Hepatocyte (in vitro differentiated cells): ENCODE results near the gene TPM4. TPM values are rescaled to one million over a fixed set of nuclear protein-coding genes. Genes with fewer than 3 reads are reported as not detected.

Experiments
- DNase-seq: peaks from one replicate; pipeline ENCODE4 v3.0.0-alpha.2; 2016; ENCODE audit warnings: low spot score
- H2AFZ ChIP-seq: fragments of 200-600 bp; sonication (generic); 2 replicates; pipeline ENCODE4 v1.6.0; 2016; ENCODE audit warnings: antibody characterized with exemption, mild to moderate bottlenecking
- H3K27ac ChIP-seq: fragments of 200-600 bp; sonication (generic); 2 replicates; pipeline ENCODE4 v1.5.1; 2016; ENCODE audit warnings: mild to moderate bottlenecking
- H3K27me3 ChIP-seq: fragments of 200-600 bp; sonication (generic); 2 replicates; pipeline ENCODE4 v1.6.1; 2016
- H3K36me3 ChIP-seq: fragments of 200-600 bp; sonication (generic); replicated peaks from 2 replicates; pipeline ENCODE4 v1.5.1; 2016; ENCODE audit warnings: low read depth; ENCODE audit not compliant: insufficient read depth
- H3K4me1 ChIP-seq: fragments of 200-600 bp; sonication (generic); 2 replicates; pipeline ENCODE4 v1.5.1; 2016; ENCODE audit warnings: mild to moderate bottlenecking, moderate library complexity; ENCODE audit not compliant: insufficient read depth
- H3K4me2 ChIP-seq: fragments of 200-600 bp; sonication (generic); 2 replicates; pipeline ENCODE4 v1.6.0; 2016
- H3K4me3 ChIP-seq: fragments of 200-600 bp; sonication (generic); 2 replicates; pipeline ENCODE4 v1.5.1; 2016; ENCODE audit warnings: mild to moderate bottlenecking
- H3K79me2 ChIP-seq: fragments of 200-600 bp; sonication (generic); 2 replicates; pipeline ENCODE4 v1.6.0; 2017; ENCODE audit warnings: mild to moderate bottlenecking
- H3K9me2 ChIP-seq: fragments of 200-600 bp; sonication (generic); replicated peaks from 2 replicates; pipeline ENCODE4 v1.6.0; 2017; ENCODE audit warnings: mild to moderate bottlenecking; ENCODE audit not compliant: insufficient read depth
- H3K9me3 ChIP-seq: fragments of 200-600 bp; sonication (generic); 2 replicates; pipeline ENCODE4 v1.5.1; 2016; ENCODE audit warnings: low read depth, mild to moderate bottlenecking
- H4K20me1 ChIP-seq: fragments of 200-600 bp; sonication (generic); 2 replicates; pipeline ENCODE4 v1.6.0; 2016; ENCODE audit warnings: mild to moderate bottlenecking; ENCODE audit not compliant: insufficient read depth, poor library complexity, severe bottlenecking
- EZH2 ChIP-seq: fragments of 200-600 bp; sonication (generic); IDR thresholded peaks from 2 replicates; pipeline ENCODE4 v1.6.1; 2016; ENCODE audit warnings: antibody characterized with exemption, mild to moderate bottlenecking, borderline replicate concordance
- EZH2phosphoT487 ChIP-seq: fragments of 200-600 bp; sonication (generic); IDR thresholded peaks from one replicate; pipeline ENCODE4 v1.6.1; 2018; ENCODE audit warnings: antibody characterized with exemption, mild to moderate bottlenecking, low read depth, moderate library complexity; ENCODE audit not compliant: unreplicated experiment, severe bottlenecking
- WGBS: methylation state at CpG from one replicate; pipeline ENCODE4 v1.1.6; 2016; ENCODE audit warnings: low lambda C conversion rate; ENCODE audit errors: missing lambda C conversion rate; 5-methylcytosine and 5-hydroxymethylcytosine counted together
- polyA plus RNA-seq: library from polyadenylated mRNA; unstranded; fragments of >200 nt; fragmentation: Nextera tagmentation; extraction: Ambion mirVana; gene quantifications from 2 replicates; pipeline ENCODE4 v1.2.1, GENCODE V29; 2016
- total RNA-seq: library from RNA; depleted of rRNA; stranded (reverse); fragments of >200 nt; gene quantifications from 2 replicates; pipeline ENCODE4 v1.2.3, GENCODE V29; 2014
- TF ChIP-seq, protein P1 (sequence below): fragments of 200-600 bp; sonication (generic); IDR thresholded peaks from 2 replicates; pipeline ENCODE4 v1.5.1; 2016; ENCODE audit warnings: antibody characterized with exemption, mild to moderate bottlenecking; ENCODE audit not compliant: poor library complexity

TPM4 gene
- total and polyA plus RNA-seq, 2 experiments from 2014 or later = 337 to 417 TPM

DNA sequence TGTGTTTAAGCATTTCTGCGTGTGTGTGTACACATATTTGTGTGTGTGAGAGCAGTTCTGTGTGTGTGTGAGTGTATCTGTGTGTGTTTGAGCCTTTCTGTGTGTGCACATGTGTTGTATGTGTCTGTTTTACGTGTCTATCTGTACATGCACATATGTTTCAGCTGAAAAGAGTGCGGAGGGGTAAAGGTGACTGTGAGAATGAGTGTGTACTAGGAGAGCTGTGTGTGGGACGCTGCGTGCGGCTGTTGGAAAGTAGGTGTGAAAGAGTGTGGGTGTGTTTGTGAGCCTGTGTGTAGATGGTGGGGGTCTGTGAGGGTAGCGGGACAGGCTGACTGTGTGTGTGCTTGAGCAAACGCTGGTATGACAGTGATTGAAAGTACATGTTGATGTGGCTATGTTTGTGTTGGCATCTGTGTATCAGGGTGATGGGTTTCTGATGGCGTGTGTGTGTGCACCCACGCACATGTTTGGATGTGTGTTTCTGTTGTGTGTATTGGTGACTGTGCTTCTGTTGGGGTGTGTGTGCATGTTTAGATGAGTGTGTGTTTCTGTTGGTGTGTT, 7.5 kb upstream of the TPM4 start:
- Histone ChIP-seq H3K79me2 (no peaks in the 10 kb centered on the region), H2AFZ (no peak overlapping the region), H3K36me3 (no peaks in the 10 kb centered on the region), H3K27me3 (no peaks in the 10 kb centered on the region), H3K27ac (no peak overlapping the region), H3K4me3 (no peak overlapping the region), H4K20me1 (no peaks in the 10 kb centered on the region), H3K9me3 (no peaks in the 10 kb centered on the region), H3K4me2 (no peak overlapping the region), H3K9me2 (no peaks in the 10 kb centered on the region), H3K4me1 (no peaks in the 10 kb centered on the region)
- DNase-seq = no peak
- 86% methylated on average over 10 of the region's 10 CpGs for WGBS
- TF ChIP-seq, protein P1, sequence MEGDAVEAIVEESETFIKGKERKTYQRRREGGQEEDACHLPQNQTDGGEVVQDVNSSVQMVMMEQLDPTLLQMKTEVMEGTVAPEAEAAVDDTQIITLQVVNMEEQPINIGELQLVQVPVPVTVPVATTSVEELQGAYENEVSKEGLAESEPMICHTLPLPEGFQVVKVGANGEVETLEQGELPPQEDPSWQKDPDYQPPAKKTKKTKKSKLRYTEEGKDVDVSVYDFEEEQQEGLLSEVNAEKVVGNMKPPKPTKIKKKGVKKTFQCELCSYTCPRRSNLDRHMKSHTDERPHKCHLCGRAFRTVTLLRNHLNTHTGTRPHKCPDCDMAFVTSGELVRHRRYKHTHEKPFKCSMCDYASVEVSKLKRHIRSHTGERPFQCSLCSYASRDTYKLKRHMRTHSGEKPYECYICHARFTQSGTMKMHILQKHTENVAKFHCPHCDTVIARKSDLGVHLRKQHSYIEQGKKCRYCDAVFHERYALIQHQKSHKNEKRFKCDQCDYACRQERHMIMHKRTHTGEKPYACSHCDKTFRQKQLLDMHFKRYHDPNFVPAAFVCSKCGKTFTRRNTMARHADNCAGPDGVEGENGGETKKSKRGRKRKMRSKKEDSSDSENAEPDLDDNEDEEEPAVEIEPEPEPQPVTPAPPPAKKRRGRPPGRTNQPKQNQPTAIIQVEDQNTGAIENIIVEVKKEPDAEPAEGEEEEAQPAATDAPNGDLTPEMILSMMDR = no peak
- TF ChIP-seq EZH2 = no peak
- TF ChIP-seq EZH2phosphoT487 = no peak

DNA sequence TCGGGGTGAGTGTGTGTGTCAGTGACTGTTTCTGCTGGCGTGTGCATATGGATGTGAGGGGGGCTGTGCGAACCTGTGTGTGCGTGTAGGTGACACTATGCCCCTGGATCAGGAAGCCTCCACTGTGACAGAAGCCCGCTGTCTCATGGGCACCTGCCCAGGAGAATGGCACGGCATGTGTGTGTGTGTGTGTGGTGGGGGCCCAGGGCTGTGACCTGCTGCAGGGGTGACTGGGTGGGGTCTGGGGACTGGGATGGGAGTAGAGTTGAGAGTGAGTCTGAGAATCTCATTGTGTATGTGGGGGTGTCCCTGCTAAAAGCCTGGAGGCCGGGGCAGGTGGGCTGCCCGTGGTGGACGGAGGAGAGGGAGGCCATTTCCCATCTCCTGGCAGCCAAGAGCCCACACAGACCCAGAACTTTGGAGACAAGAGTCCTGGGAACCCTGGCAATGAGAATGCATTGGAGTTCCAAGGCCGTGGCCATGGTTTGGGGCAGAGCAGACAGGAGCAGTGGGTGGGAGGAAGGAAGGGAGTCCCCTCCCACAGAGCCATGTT, 6.4 kb upstream of the TPM4 start:
- Histone ChIP-seq H3K36me3 (no peaks in the 10 kb centered on the region), H4K20me1 (no peaks in the 10 kb centered on the region), H3K4me2 (no peak overlapping the region), H3K9me3 (no peaks in the 10 kb centered on the region), H3K79me2 (no peaks in the 10 kb centered on the region), H3K4me3 (no peak overlapping the region), H3K27ac (peak overlapping the region; percentile 70), H3K9me2 (no peaks in the 10 kb centered on the region), H3K27me3 (no peaks in the 10 kb centered on the region), H2AFZ (no peak overlapping the region), H3K4me1 (no peaks in the 10 kb centered on the region)
- DNase-seq = no peak
- TF ChIP-seq EZH2 = no peak
- TF ChIP-seq EZH2phosphoT487 = no peak
- TF ChIP-seq, protein P1 = no peak
- 94% methylated on average over 10 of the region's 10 CpGs for WGBS

GRCh38 chr19:16070366-16070990, 5.8 kb upstream of the TPM4 start:
- no peaks in the 10 kb centered on the region for H3K4me1 ChIP-seq
- no peak overlapping the region for H2AFZ ChIP-seq
- WGBS = 86% methylated on average over 16 of the region's 16 CpGs

More at GRCh38 chr19:16070366-16070990, 5.8 kb upstream of the TPM4 start:
- no peaks in the 10 kb centered on the region for H3K9me3 ChIP-seq
- H3K79me2 ChIP-seq = peaks cover 6% of the 10 kb centered on the region
- no peak for DNase-seq
- peak overlapping the region; percentile 70 for H3K27ac ChIP-seq
- H3K4me3 ChIP-seq = no peak overlapping the region
- H3K4me2 ChIP-seq = no peak overlapping the region
- no peaks in the 10 kb centered on the region for H3K27me3 ChIP-seq
- H4K20me1 ChIP-seq = no peaks in the 10 kb centered on the region
- H3K36me3 ChIP-seq = no peaks in the 10 kb centered on the region
- H3K9me2 ChIP-seq = no peaks in the 10 kb centered on the region
- TF ChIP-seq, protein P1 = no peak
- TF ChIP-seq EZH2 (no peak), EZH2phosphoT487 (no peak)
